GM10248 (cell line): ENCODE results near the gene HSPG2.

ENCODE experiments used
- CTCF ChIA-PET: fragments of 300-600 bp; sonication (Branson Sonifier 250); formaldehyde crosslinking; extraction: SDS; loops from one replicate; lab custom pipeline; 2021; ENCODE audit warnings: antibody characterized with exemption; lab: Yijun Ruan, JAX
- POLR2A ChIA-PET: fragments of 350-650 bp; sonication (Branson Sonifier 250); formaldehyde crosslinking; extraction: SDS; loops from one replicate; lab custom pipeline; 2020; ENCODE audit warnings: antibody characterized with exemption; lab: Yijun Ruan, JAX
- DNase-seq: peaks from one replicate; pipeline ENCODE4 v3.0.0; 2012; ENCODE audit errors: extremely low spot score
- CTCF ChIP-seq: IDR thresholded peaks from 2 replicates; pipeline ENCODE4 v1.5.1; 2012; ENCODE audit warnings: mild to moderate bottlenecking, low read depth; ENCODE audit errors: extremely low read depth, missing control alignments, control extremely low read depth

HSPG2 gene

GRCh38 chr1:21876267-21876666, 60.8 kb downstream of the HSPG2 start:
- no peak for DNase-seq
- ChIA-PET POLR2A (no interaction called here), CTCF (no interaction called here)
- TF ChIP-seq CTCF: no peak

- no peak for DNase-seq
- ChIA-PET POLR2A (no interaction called here), CTCF (no interaction called here)
- TF ChIP-seq CTCF: no peak
Observed at GRCh38 chr1:21875621-21876063, 61.5 kb downstream of the HSPG2 start.

GRCh38 chr1:21874778-21875547, 62.1 kb downstream of the HSPG2 start:
- ChIA-PET POLR2A (no interaction called here), CTCF (no interaction called here)
- TF ChIP-seq CTCF: no peak
- DNase-seq: no peak

- POLR2A ChIA-PET: no interaction called here
- CTCF ChIA-PET: no interaction called here
- no peak for TF ChIP-seq CTCF
- DNase-seq: no peak
Observed at GRCh38 chr1:21874328-21874727, 62.8 kb downstream of the HSPG2 start.

GRCh38 chr1:21873761-21874160, 63.3 kb downstream of the HSPG2 start:
- ChIA-PET POLR2A (no interaction called here), CTCF (interaction anchor here (1.1 kb wide), 1 partner anchor 8 kb away, joined by 3 read pairs; no protein-coding TSS in a partner anchor)
- DNase-seq: no peak
- TF ChIP-seq CTCF: no peak

GRCh38 chr1:21873174-21873573, 63.9 kb downstream of the HSPG2 start:
- no peak for TF ChIP-seq CTCF
- DNase-seq: no peak
- CTCF ChIA-PET: interaction anchor here (1.1 kb wide), 1 partner anchor 9 kb away, joined by 3 read pairs; no protein-coding TSS in a partner anchor
- POLR2A ChIA-PET: no interaction called here
